LNCaP clone FGC (cell line): ENCODE results near the gene EMP2.
"Not testable (repeated sequence)": the region's sequence is repeated elsewhere in the genome, so short reads cannot be mapped to it uniquely, and the experiment has no call there.

Experiments
- DNase-seq: peaks from one replicate; pipeline ENCODE4 v3.0.0-alpha.2; 2011; ENCODE audit warnings: low read depth
- H3K4me3 ChIP-seq: 2 replicates; pipeline ENCODE4 v1.5.1; 2011; ENCODE audit warnings: mild to moderate bottlenecking, low read depth, low read length, control low read depth
- CTCF ChIP-seq: IDR thresholded peaks from 2 replicates; pipeline ENCODE4 v1.5.1; 2012; ENCODE audit warnings: mild to moderate bottlenecking; ENCODE audit not compliant: control insufficient read depth, insufficient read depth; ENCODE audit errors: extremely low read depth

Gene EMP2

GRCh38 chr16:10539236-10539635 lies 41.2 kb downstream of the EMP2 start:
- TF ChIP-seq CTCF = no peak
- H3K4me3 ChIP-seq = no peak overlapping the region
- DNase-seq = no peak

DNA sequence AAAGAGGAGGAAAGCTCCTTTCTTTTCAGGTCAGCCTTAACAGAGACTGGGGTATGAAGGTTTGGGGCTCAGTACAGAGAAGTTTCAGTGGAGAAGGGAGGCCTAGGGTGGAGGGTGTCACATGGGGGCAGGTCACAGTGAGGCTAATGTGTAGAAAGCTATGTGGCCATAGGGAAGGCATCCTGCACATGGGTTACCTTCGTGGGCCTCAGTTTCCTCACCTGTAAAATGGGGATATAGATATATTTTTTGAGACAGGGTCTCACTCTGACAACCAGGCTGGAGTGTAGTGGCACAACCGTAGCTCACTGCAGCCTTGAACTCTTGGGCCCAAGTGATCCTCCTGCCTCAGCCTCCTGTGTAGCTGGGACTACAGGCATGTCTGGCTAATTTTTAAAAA lies 41.8 kb downstream of the EMP2 start:
- no peak for DNase-seq
- H3K4me3 ChIP-seq = no peak overlapping the region
- TF ChIP-seq CTCF = no peak

GRCh38 chr16:10537946-10538345 lies 42.5 kb downstream of the EMP2 start:
- H3K4me3 ChIP-seq = no peak overlapping the region
- TF ChIP-seq CTCF = no peak
- DNase-seq = no peak

GRCh38 chr16:10536814-10537389 lies 43.5 kb downstream of the EMP2 start:
- H3K4me3 ChIP-seq = no peak overlapping the region
- TF ChIP-seq CTCF = no peak
- no peak for DNase-seq

DNA sequence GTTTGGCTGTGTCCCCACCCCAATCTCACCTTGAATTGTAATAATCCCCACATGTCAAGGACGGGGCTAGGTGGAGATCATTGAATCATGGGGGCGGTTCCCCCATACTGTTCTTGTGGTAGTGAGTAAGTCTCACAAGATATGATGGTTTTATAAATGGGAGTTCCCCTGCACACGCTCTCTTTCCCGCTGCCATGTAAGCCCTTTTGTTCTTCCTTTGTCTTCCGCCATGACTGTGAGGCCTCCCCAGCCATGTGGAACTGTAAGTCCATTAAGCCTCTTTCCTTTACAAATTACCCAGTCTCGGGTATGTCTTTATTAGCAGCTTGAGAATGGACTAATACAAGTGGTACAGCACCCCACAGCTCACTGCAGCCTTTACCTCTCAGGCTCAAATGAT lies 44.1 kb downstream of the EMP2 start:
- not testable (repeated sequence) for DNase-seq, H3K4me3 ChIP-seq

DNA sequence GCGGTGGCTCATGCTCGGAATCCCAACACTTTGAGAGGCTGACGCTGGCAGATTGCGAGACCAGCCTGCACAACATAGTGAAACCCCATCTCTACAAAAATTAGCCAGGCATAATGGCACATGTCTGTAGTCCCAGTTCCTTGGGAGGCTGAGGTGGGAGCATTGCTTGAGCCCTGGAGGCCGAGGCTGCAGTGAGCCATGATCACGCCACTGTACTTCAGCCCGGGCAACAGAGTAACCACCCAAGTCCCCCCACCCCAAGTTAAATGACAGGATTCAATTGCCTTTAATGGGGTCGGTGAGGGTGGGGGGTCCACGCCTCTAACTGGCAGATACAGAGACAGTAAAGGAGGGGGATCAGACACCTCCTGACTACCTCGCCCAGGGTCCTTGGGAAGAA lies 44.9 kb downstream of the EMP2 start:
- H3K4me3 ChIP-seq = no peak overlapping the region
- TF ChIP-seq CTCF = no peak
- no peak for DNase-seq

GRCh38 chr16:10534748-10535147 lies 45.6 kb downstream of the EMP2 start:
- H3K4me3 ChIP-seq = no peak overlapping the region
- no peak for DNase-seq
- no peak for TF ChIP-seq CTCF

GRCh38 chr16:10533612-10534011 lies 46.8 kb downstream of the EMP2 start:
- DNase-seq = peak; percentile 10
- not testable (repeated sequence) for H3K4me3 ChIP-seq
